Stimulated activated CD8-positive, alpha-beta memory T cell treated with anti-CD3 and anti-CD28 coated beads, Interleukin-4, amount 100 ng/mL, for 4 hours (primary cell): ENCODE measurements around the gene ATP8A2.
"Not testable (repeated sequence)": the region's sequence is repeated elsewhere in the genome, so short reads cannot be mapped to it uniquely, and the experiment has no call there.

Source experiments
- DNase-seq, 2 donors: peaks; one replicate each; pipeline ENCODE4 v3.0.0-alpha.2; 2020; ENCODE audit warnings: low read depth in 2 of 2, low spot score in 1 of 2

The ATP8A2 gene

GRCh38 chr13:26058704-26059103 is 686.9 kb downstream of the ATP8A2 start:
- DNase-seq, result no peak

GRCh38 chr13:26060357-26060756 is 688.6 kb downstream of the ATP8A2 start:
- no peak for DNase-seq

- DNase-seq, result no peak
Observed at GRCh38 chr13:26061256-26061655, 689.5 kb downstream of the ATP8A2 start.

DNA sequence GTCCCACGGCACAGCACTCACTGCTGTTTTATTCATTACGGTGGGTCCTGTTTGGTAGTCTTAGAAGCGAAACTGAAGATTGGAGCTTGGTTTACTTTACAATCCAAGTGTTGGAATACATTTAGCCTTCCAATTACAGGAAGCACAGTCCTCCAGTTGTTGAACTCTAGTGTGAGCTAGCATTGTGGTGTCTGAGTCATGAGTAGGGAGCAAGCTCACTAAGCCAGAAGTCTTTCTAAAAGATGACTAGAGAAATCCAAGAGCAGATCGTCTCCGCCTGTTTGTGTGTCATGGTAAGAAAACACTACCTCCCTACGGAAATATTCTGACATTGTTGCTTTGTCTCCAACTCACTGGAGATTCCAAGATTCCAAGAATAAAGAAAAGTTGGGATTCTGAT is 690.2 kb downstream of the ATP8A2 start:
- DNase-seq, result no peak

GRCh38 chr13:26062853-26063444 is 691.2 kb downstream of the ATP8A2 start:
- DNase-seq, result no peak

- DNase-seq, result not testable (repeated sequence)
Observed at GRCh38 chr13:26066492-26066891, 694.7 kb downstream of the ATP8A2 start.

- DNase-seq, result no peak
Observed at GRCh38 chr13:26067601-26068000, 695.8 kb downstream of the ATP8A2 start.

- not testable (repeated sequence) for DNase-seq
Observed at GRCh38 chr13:26068372-26068771, 696.6 kb downstream of the ATP8A2 start.

DNA sequence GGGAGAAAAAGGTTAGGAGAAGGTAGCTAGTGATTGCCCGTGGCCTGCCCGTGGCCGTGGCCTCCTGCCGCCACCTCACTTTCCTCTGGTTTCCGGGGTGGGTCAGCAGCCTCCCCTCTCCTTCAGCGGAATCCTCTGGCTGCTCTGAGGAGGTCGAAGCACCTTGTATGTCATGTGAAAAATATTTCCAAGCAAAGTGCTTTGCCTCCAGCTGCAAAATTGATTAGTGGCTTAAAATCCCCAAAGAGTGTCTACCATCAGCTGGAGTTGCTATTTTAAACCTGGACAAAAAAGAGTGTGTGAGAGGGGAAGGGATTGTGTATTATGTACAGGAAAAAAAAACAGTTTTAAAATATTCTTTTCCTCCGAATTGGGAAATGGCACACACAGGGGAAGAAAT is 697.9 kb downstream of the ATP8A2 start:
- DNase-seq, result not testable (repeated sequence)

DNA sequence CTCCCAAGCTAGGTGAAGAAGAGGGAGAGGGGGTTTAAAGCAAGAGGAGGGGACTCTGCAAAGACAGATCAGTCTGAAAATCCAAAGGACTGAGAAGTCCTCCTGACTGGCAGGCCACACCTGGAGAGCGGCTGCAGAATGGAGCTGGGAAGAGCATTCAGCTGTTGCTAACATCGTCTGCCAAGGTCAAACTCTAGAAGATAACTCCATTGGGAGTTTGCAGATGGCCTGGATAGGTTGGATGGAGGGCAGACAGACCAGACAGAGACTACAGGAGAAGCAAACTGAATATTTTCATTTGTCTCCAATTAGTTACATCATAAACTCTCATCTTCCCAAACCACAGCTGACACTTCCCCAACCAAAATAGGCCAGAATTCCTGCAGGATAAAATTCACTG is 699.9 kb downstream of the ATP8A2 start:
- DNase-seq, result no peak

DNA sequence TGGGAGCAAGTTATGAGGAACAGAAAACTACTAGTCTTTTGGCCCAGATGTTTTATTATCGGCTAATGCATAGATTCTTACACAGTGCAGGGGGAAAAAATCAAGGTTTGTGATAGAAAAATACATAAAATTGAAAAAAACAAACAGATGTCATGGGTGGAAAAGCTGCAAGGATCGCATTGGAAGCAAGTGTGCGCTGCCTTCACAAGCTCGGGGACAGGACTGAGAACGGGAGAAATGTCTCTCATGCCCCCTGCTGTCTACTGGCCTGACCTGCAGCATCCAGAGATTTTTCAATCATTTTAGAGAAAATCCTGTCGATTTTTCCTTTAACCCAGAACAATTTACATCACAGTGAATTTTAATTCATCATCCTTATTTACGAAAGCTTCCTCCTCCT is 700.6 kb downstream of the ATP8A2 start:
- DNase-seq, result not testable (repeated sequence)

DNA sequence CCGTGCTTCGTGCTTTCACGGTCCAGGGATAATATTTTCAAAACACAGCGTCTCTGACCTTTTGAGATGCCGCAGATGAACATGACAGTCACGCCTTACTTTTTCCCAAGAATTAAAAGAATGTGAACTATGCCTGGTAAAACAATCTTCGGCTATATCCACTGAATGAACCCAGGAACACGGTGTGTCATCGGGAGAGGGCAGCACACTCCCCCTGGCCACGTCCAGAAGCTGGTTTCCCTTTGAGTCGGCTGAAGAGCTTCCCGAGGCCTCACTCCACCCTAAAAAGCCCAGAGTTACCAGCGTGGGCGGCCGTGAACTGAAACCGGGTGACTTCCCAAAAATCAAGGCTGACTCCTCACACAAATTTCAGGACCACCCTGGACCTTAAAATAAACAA is 702.9 kb downstream of the ATP8A2 start:
- DNase-seq, result no peak
